Islet of Langerhans (tissue), 1 donor: ENCODE results near the gene PPP2R3B.
"Not testable (repeated sequence)": the region's sequence is repeated elsewhere in the genome, so short reads cannot be mapped to it uniquely, and the experiment has no call there.

Experiments used
- FAIRE-seq: peaks from one replicate; lab custom pipeline; 2011; peaks lifted over from hg19 to GRCh38; lab: Jason Lieb, UNC

Gene PPP2R3B

DNA sequence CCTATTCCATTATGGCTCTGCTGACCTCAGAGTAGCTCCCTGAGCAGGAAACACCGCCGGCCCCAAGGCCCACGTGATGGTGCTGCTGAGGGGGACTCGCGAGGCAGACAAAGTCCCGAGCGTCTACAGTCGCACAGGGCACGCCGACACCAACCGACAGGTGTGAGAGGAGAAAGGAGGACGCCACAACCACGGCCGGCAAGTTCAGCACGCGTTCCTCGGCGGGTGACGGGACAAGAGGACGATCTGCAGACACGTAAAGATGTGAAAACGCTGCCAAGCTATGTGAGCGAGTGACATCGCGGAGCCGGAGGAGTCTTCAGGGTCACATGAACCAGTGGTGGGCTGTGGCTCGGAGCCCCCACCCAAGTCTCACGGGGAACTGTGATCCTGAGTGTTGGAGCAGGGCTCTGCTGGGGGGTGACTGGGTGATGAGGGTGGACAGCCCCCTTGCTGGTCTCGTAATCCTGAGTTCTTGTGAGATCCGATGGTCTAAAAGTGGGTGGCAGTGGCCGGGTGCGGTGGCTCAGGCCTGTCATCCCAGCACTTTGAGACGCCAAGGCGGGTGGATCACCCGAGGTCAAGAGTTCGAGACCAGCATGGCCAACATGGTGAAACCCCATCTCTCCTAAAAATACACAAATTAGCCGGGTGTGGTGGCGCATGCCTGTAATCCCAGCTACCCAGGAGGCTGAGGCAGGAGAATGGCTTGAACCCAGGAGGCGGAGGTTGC lies 34.0 kb downstream of the PPP2R3B start:
- FAIRE-seq: no peak

GRCh38 chrX:352181-352580 lies 34.5 kb downstream of the PPP2R3B start:
- FAIRE-seq: no peak

DNA sequence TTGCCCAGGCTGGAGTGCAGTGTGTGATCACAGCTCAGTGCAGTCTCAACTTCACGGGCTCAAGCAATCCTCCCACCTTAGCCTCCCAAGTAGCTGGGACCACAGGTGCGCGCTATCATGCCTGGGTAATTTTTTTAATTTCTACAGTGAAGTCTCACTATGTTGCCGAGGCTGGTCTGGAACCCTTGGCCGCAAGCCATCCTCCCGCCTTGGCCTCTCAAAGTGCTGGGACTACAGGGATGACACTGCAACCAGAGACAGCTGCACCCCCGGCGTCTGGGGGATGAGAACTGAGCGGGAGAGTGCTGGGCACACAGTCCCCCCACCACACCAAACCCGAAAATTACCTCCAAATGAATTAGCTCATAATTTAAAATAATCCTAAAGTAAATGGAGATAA lies 35.0 kb downstream of the PPP2R3B start:
- FAIRE-seq: no peak

- FAIRE-seq: not testable (repeated sequence)
Measured at GRCh38 chrX:351324-351641, 35.4 kb downstream of the PPP2R3B start.

GRCh38 chrX:350534-351323 lies 36.0 kb downstream of the PPP2R3B start:
- FAIRE-seq: no peak

DNA sequence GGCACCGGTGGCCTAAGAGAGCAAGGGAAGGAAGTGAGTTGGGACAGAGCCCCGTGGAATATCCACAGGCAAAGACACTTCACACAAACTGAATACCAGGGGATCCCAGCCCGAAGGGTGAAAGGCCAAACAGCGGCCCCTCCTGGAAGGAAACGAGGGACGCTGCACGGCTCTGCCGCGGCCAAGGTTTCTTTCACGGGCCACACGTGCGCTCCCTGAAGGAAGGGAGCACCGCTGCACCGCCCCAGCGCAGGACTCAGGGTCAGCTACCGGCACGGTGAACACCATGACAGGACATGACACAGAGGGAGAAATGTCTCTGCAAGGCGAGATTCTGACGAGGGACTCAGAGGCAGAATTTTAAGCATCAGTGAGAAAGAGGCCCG lies 36.6 kb downstream of the PPP2R3B start:
- FAIRE-seq: no peak

GRCh38 chrX:349702-350101 lies 37.0 kb downstream of the PPP2R3B start:
- FAIRE-seq: no peak

DNA sequence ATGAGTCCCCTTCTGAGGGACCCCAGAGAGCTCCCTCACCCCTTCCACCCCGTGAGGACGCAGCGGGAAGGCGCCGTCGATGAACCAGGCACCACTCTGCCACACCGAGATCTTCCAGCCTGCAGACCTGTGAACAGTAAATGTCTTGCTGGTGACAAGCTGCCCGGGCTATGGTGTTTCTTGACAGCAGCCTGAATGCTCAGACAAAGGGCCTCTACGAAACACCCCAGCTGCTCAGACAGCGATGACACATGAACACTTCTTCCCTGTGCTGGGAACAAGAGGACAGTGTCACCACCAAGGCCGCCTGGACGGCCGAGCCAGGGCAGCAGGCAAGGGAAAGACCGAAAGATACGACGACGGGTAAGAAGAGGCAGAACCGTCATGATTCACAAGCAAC lies 37.5 kb downstream of the PPP2R3B start:
- no peak for FAIRE-seq

DNA sequence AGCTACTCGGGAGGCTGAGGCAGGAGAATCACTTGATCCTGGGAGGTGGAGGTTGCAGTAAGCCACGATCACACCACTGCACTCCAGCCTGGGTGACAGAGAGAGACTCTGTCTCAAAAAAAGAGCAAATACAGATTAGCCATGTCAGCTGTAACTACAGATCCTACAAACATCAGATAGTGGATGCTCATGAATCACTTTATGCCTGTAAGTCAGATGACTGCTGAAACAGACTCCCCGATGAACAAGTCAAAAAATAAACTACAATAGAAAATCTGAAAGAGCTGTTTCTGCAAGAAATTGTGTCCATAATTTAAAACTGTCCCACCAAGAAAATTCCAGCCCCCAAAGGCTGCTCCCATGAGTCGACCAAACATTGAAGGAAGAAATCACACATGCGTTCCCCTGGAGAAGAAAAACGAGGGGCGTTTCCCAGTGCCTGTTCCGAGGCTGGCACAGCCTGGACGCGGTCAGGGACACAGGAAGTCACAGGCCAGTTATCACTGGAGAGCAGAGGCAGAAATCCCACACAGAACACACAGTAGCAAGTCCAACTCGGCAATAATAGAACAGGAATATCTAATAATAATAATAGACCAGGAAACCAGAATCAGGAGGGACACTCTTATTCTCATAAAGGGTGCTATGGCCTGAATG lies 38.1 kb downstream of the PPP2R3B start:
- peak; percentile 5 for FAIRE-seq

DNA sequence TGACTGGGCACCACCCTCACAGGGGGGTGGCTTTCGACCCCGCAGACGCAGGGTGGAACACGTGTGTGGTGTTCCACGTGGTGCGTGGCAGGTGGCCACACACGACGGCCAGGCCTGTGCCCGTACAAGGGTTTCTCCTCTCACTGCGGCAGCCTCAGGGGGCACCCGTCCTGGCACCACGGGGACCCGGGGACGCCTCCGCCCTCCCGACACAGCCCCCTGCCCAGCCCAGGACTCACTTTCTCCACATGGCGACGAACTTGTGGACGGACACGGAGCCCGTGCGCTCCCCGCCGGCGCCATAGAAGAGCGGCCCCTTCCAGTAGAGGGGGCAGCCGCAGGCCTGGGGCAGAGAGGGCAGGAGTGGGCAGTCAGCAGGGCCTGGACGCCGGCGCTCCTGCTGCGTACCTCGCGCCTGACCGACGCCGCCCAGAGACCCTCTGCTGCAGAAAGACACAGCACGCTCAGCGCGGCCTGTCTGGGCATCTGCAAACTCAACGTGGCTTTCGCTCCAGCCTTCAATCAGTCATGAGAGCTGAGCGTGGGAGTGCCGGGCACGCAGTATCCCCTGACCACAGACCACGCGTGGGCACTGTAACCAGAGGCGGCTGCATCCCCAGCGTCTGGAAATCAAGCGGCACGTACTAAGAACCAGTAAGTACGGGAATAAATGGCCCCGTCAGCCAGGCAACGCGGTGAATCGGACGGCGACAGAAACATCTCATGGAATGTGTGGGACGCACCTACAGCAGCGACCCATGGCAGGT lies 39.2 kb downstream of the PPP2R3B start:
- FAIRE-seq: no peak

- FAIRE-seq: no peak
Measured at GRCh38 chrX:346034-346813, 40.5 kb downstream of the PPP2R3B start.

GRCh38 chrX:345020-345925 lies 41.4 kb downstream of the PPP2R3B start:
- no peak for FAIRE-seq

DNA sequence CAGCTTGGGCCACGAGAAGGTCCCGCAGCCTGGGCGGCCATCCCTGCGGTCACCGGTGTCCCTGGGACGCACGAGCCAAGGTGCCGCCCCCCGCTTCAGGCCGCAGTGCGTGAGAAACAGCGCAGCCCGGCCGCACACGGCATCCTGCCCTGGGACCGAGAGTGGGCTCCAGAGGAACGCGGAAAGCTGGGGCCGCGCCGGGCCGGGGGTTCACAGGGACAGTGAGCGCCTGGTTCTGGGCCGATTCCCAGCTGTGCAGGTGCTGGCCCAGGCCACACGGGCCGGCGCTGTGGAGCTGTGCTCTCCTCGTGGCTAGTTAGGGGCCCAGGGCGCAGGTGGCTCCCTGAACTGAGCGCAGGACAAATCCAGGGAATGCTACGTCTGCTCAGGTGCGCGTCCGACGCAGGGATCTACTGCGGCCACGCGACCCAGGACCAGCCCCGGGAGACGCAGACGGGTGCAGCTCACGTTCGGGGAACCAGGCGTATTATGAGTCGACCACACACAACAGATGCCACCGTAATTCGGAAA lies 42.3 kb downstream of the PPP2R3B start:
- FAIRE-seq: no peak

- no peak for FAIRE-seq
Measured at GRCh38 chrX:341541-342101, 45.1 kb downstream of the PPP2R3B start.

DNA sequence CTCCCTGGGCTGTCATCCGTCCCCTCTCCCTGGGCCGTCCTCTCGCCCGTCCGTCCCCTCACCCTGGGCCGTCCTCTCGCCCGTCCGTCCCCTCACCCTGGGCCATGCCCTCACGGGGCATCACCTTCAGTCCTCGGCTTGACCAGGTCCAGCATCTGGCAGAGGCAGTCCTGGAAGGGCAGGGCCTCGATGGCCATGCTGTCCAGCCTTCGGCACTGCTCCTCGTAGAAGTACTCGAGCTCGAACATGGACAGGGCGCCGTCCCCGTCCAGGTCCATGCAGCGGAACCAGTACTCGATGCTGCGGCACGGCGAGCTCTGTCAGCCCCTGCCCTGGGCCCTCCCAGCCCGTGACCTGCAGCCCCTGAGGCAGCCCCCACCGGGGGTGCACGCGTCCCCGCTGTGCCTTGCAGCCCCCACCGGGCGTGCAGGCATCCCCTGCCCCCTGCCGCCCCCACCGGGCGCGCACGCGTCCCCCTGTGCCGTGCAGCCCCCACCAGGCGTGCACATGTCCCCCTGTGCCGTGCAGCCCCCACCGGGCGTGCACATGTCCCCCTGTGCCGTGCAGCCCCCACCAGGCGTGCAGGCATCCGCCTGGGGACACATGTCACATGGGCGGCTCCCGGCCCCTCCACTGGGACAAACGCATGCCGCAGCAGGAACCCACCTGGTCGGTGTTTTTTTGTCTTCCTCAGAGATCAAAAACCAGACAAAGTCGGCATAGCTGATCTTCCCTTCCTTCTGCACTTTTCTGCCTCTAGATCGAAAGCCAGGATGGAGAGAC lies 45.9 kb downstream of the PPP2R3B start:
- no peak for FAIRE-seq

- no peak for FAIRE-seq
Measured at GRCh38 chrX:340121-340520, 46.6 kb downstream of the PPP2R3B start.

DNA sequence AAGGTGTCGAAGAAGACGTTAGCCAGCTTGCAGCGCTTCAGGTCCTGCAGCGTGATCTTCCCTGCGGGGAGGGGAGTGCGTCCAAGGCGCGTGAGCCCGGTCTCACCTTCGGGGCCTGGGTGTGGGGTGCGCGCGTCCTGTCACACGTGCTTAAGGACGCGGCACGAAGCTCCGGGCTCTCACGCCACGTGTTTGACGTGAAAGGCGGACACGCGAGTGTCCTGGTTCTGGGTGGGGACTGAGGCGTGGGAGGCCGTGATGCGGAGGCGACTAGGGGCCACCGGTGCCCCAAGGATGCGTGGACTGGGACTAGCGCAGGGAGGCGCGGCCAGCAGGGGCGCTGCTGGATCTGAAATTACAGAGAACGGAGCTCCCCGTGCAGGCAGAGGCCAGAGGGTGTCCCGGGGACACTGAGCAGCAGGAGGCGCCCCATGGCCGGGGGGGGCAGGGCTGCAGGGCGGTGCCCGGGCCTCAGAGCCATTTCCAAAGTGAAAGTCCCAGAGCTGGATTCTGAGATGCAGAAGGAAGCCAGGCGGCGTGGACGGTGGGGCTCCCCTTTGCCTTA lies 47.8 kb downstream of the PPP2R3B start:
- no peak for FAIRE-seq

DNA sequence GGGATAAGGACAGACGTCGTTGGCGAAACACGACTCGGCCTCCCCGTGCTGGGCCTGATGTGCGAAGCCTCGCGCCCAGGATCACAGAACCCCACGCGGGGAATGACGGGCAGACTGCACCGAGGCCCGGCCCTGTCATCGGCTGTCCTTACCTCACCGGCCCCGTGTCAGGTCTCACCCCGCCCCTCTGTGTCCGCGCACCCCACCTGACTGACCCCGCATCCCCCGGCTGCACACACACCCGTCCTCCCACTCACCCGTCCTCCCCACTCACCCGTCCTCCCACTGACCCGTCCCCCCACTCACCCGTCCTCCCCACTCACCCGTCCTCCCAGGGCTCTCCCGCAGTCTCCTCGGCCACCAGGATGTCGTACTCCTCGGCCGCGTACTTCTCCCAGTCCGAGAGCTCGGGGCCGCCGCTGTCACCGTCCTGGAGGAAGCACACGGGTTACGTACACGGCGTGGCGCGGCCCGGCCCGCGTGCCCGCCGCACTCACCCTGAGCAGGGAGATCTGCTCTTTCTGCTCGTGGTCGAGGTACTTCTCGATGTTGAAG lies 48.3 kb downstream of the PPP2R3B start:
- no peak for FAIRE-seq

GRCh38 chrX:337331-337831 lies 49.3 kb downstream of the PPP2R3B start:
- no peak for FAIRE-seq
